GM12872 (cell line): ENCODE measurements around the gene SEMA3C.

ENCODE experiments used
- CTCF ChIP-seq: IDR thresholded peaks from 3 replicates; pipeline ENCODE4 v1.5.1; 2011; ENCODE audit warnings: low read depth, mild to moderate bottlenecking, low read length, moderate library complexity; ENCODE audit not compliant: insufficient read depth

Gene SEMA3C

GRCh38 chr7:80895056-80895455 lies 23.8 kb downstream of the SEMA3C start:
- TF ChIP-seq CTCF, result no peak

- TF ChIP-seq CTCF, result no peak
These were observed 27.6 kb downstream of the SEMA3C start for GRCh38 chr7:80891259-80891544.

GRCh38 chr7:80890426-80891258 lies 28.2 kb downstream of the SEMA3C start:
- TF ChIP-seq CTCF, result no peak

- no peak for TF ChIP-seq CTCF
These were observed 29.3 kb downstream of the SEMA3C start for GRCh38 chr7:80889525-80889924.

GRCh38 chr7:80885757-80886156 lies 33.1 kb downstream of the SEMA3C start:
- no peak for TF ChIP-seq CTCF

- TF ChIP-seq CTCF, result no peak
These were observed 34.2 kb downstream of the SEMA3C start for GRCh38 chr7:80884511-80885195.

GRCh38 chr7:80883154-80884025 lies 35.5 kb downstream of the SEMA3C start:
- TF ChIP-seq CTCF, result no peak
